Upper lobe of right lung (tissue), 1 donor: ENCODE results near the gene GEMIN7. TPM values are rescaled to one million over a fixed set of nuclear protein-coding genes. Genes with fewer than 3 reads are reported as not detected.

ENCODE experiments used
- ATAC-seq: fragments of 200-7000 bp; cut with Tn5 transposase; one replicate; pipeline ENCODE4 v1.9.1; 2020; ENCODE audit warnings: mild to moderate bottlenecking, moderate library complexity
- DNase-seq: peaks from one replicate; pipeline ENCODE4 v3.0.0-alpha.2; 2020
- H3K27ac ChIP-seq: fragments of 200-600 bp; one replicate; pipeline ENCODE4 v1.8.0; 2022
- H3K27me3 ChIP-seq: fragments of 200-600 bp; one replicate; pipeline ENCODE4 v1.8.0; 2022; ENCODE audit warnings: mild to moderate bottlenecking
- H3K36me3 ChIP-seq: fragments of 200-600 bp; one replicate; pipeline ENCODE4 v1.8.0; 2022
- H3K4me1 ChIP-seq: fragments of 200-600 bp; one replicate; pipeline ENCODE4 v1.8.0; 2022
- H3K4me3 ChIP-seq: fragments of 200-600 bp; one replicate; pipeline ENCODE4 v1.8.0; 2022; ENCODE audit warnings: mild to moderate bottlenecking
- H3K9me3 ChIP-seq: fragments of 200-600 bp; one replicate; pipeline ENCODE4 v1.8.0; 2022
- CTCF ChIP-seq: fragments of 200-600 bp; IDR thresholded peaks from one replicate; pipeline ENCODE4 v1.8.0; 2022; ENCODE audit warnings: antibody characterized with exemption
- intact Hi-C: fragments of 100-400 bp; cut with DNase I; formaldehyde crosslinking; loops from one replicate; pipeline ENCODE4 v1.11.0; 2022
- total RNA-seq: library from RNA; stranded (reverse); fragmentation: NEBNext Ultra II Directional; extraction: Animal tissue kit (Norgen Biotek cat#: 25700); gene quantifications from one replicate; pipeline ENCODE4 v1.2.1, GENCODE V29; 2021
- donor health status: DM: no; HTN: yes; CAD: no; lungs with severe emphysema.

GEMIN7 gene
- total RNA-seq, 1 donor from 2014 or later = 14.9 TPM

- H3K27me3 ChIP-seq = no peaks in the 10 kb centered on the region
- TF ChIP-seq CTCF = no peak
- no peaks in the 10 kb centered on the region for H3K9me3 ChIP-seq
- H3K4me1 ChIP-seq = peaks cover 61% of the 10 kb centered on the region
- no peak overlapping the region for H3K4me3 ChIP-seq
- peak; percentile 73 for DNase-seq
- intact Hi-C loops = no loop called here
- no peaks in the 10 kb centered on the region for H3K36me3 ChIP-seq
- H3K27ac ChIP-seq = peak overlapping the region; percentile 42
- peak; percentile 82 for ATAC-seq
Observed at GRCh38 chr19:45097776-45098520, 18.9 kb downstream of the GEMIN7 start.

- no peak for DNase-seq
- Histone ChIP-seq H3K36me3 (no peaks in the 10 kb centered on the region), H3K4me1 (peaks cover 67% of the 10 kb centered on the region), H3K9me3 (no peaks in the 10 kb centered on the region), H3K27ac (peak overlapping the region; percentile 42), H3K4me3 (no peak overlapping the region), H3K27me3 (no peaks in the 10 kb centered on the region)
- no peak for ATAC-seq
- intact Hi-C loops = no loop called here
- TF ChIP-seq CTCF = no peak
Observed at GRCh38 chr19:45098521-45099466, 19.7 kb downstream of the GEMIN7 start.

- peaks cover 64% of the 10 kb centered on the region for H3K4me1 ChIP-seq
- TF ChIP-seq CTCF = no peak
- H3K27me3 ChIP-seq = no peaks in the 10 kb centered on the region
- intact Hi-C loops = no loop called here
- H3K4me3 ChIP-seq = no peak overlapping the region
- no peaks in the 10 kb centered on the region for H3K36me3 ChIP-seq
- ATAC-seq = no peak
- H3K27ac ChIP-seq = peak overlapping the region; percentile 42
- no peaks in the 10 kb centered on the region for H3K9me3 ChIP-seq
- no peak for DNase-seq
Observed at GRCh38 chr19:45099467-45100191, 20.6 kb downstream of the GEMIN7 start.

- Histone ChIP-seq H3K4me1 (peaks cover 61% of the 10 kb centered on the region), H3K4me3 (no peak overlapping the region), H3K9me3 (no peaks in the 10 kb centered on the region), H3K36me3 (no peaks in the 10 kb centered on the region), H3K27ac (no peak overlapping the region), H3K27me3 (no peaks in the 10 kb centered on the region)
- ATAC-seq (no peak), DNase-seq (no peak)
- intact Hi-C loops = no loop called here
- no peak for TF ChIP-seq CTCF
Observed at GRCh38 chr19:45100201-45100600, 21.1 kb downstream of the GEMIN7 start.

GRCh38 chr19:45100846-45101252 is 21.8 kb downstream of the GEMIN7 start:
- peaks cover 56% of the 10 kb centered on the region for H3K4me1 ChIP-seq
- H3K36me3 ChIP-seq = no peaks in the 10 kb centered on the region
- DNase-seq = no peak
- no peak for ATAC-seq
- TF ChIP-seq CTCF = no peak
- no peak overlapping the region for H3K27ac ChIP-seq
- intact Hi-C loops = no loop called here
- H3K27me3 ChIP-seq = no peaks in the 10 kb centered on the region
- H3K9me3 ChIP-seq = no peaks in the 10 kb centered on the region
- H3K4me3 ChIP-seq = no peak overlapping the region
